ENCODE measurements around the gene UBAC2.
"Not testable (repeated sequence)": the region's sequence is repeated elsewhere in the genome, so short reads cannot be mapped to it uniquely, and the experiment has no call there.

The UBAC2 gene

DNA sequence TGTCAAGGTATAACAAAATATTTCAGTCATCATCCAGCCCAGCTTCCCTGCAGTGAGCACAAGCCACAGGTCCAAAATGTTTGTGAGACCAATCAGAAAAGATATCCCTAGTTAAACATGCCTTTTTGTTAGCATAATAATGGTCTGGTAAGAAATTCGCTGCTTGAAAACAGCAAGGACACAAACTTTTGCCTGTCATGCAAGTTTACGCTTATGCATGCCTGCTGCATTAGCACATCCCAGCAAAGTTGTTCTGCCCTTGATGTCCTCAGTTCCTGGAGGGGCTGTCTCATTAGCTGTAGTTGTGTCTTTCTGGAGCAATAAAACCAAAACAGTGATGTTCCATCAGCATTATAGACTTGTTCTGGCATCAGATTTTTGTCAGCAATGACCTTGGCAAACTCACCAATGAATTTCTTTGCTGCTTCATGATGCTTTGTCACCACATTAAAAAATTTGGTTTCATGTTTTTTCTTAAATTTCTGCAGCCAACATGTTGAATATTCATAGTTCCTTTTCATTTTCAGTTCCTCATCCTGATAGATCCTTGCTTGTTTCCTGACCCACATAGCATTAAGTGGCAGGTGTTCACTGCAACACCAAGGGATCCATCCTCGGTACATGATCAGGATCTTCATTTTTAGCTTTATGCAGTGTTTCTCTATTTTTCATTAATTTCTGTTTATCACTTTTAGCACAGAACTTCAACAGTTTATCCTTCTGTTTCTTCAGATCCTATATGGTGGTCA is 178.5 kb downstream of the UBAC2 start:
- no peak for DNase-seq (ENCODE audit: low read depth in 2 of 2)

DNA sequence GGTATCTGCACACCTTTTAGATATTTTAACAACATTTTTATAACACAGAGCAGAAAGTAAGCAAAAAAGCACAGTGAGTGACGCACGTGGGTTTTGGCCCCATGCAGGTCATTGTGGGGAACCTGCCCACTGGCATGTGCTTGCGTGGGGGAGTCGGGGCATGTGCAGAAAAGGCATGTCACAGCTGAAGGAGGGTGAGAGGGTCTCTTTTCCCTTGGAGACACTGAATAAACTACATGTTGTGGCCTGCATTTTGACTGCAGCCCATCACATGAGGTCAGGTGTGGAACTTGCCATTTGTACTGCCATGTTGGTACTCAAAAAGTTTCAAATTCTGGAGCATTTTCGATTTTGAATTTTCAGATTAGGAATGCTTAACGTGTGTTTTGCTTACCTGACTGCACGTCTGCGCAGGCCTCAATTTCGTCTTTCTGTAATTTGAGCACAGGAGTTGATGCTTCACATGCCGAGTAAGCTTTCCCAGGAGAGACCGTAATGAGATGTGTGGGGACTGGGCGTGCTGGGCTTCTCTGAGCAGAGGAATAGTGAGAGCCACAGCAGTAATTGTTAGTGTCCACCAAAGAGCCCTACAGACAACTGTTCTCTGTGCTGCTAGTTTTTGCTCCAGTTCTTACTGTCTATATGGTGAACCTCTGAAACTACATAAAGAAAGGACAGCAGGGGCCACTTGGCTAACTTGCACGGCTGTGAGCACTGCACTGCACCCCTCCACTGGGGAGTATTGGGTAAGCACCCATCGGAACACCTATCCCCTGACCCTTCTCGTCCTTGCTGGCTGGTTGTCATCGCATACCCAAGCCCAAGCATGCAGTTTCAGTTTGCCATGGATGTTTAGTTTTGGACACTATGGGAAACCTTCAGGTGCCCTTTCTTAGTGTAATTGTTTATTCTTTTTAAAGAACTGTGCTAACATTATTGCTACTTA is 179.5 kb downstream of the UBAC2 start:
- DNase-seq (ENCODE audit: low read depth in 2 of 2), result no peak

DNA sequence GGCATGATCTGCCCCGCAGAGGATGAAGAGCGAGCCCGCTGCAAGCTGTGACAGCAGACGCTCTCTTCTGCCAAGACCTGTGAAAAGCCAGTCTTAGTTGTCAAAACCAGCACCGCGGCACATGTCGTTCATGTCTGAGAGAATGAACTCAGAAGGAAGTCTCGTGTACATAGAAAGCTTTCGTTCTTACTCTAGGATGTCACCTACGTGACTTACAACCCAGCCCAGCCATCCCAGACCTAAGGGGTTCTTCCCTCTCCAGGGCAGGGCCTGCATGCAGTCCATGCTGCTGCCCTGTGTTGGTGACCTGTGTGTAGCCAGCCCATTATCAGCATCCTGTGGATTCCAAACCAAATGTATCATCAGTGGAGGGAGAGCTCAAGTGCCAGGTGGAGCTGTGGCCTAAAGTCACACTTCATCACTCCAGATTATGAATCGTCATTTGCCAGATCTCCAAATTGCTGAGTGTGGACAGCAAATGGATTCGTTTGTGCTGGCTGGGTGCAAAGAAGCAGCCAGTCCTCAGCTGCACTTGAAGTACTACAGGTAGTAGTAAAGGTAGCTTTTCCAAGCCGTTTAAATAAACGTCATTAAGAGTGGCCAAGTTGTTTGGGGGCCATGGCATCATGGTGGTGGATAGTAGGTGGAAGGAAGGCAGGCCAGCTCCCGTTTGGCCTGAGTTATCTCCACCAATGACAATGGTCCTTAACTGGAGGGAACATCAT is 180.4 kb downstream of the UBAC2 start:
- peak; percentile 39 to 56 for DNase-seq (ENCODE audit: low read depth in 2 of 2)

DNA sequence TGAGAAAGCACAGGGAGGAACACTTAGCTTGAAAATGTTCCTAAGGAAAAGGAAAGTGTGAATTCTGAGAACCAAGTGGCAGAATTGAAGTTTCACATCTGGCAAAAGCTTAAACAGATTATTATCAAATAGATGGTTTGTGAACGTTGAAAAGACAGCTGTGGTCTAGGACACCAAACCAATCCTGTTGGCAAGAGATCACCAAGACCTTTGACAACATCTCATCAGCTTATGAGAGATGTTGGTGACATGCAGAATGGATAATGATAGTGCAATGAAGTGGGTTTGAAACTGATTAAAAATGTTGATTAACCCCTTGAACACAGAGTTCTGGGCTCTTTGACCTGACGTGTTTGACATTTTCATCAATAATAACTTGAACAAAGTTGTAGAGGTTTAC is 181.1 kb downstream of the UBAC2 start:
- DNase-seq (ENCODE audit: low read depth in 2 of 2), result no peak

DNA sequence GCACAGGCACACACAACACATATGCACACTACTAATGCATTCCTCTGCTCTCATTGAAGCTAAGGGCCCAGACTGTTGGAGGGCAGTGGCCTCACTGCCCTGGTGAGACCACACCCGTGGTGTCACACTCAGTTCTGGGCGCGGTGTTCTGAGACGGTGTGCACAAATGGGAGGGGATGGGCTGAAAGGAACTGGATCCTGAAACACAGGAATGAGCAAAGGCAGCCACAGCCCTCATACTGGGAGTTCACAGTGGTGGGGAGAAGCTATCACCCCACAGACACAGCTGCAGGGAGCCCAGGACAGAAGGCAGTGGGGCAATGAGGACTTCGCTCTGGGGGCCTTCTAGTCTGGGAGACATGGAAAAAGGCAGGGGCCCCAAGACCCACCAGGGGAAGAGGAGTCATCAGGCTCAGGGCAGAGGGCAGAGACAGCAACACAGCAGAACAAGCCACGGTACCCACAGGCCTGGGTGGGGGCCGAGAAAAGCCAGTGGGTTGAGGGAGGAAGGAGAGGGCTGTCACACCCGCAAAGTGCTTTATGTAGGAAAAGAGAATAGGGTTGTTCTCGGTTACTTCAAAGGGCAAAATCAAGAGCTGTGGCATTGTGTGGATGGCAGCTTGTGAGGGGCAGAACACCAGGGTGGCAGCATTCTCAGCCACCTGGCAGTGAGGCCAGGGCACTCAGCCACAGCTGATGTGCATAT is 181.9 kb downstream of the UBAC2 start:
- DNase-seq (ENCODE audit: low read depth in 2 of 2), result no peak

DNA sequence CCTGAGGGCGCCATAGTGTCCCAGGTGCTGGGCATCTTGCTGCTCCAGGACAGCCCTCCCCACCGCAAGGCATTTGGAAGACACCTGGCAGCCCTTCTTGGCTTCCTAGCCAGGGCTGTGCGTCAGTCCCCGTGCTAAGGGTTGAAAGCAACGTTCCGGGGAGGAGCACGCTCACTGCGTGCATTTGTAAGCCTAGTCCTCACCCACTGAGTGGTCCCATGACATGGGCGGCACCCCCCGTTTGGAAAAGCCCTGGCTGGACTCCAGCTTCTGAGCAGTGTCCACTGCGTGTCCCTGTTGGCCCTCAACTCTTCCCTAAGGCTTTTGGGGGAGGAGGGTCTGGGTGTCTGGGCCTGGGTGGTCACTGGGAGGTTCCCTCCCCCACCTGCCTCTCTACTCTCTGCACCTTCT is 182.9 kb downstream of the UBAC2 start:
- DNase-seq (ENCODE audit: low read depth in 2 of 2), result no peak

DNA sequence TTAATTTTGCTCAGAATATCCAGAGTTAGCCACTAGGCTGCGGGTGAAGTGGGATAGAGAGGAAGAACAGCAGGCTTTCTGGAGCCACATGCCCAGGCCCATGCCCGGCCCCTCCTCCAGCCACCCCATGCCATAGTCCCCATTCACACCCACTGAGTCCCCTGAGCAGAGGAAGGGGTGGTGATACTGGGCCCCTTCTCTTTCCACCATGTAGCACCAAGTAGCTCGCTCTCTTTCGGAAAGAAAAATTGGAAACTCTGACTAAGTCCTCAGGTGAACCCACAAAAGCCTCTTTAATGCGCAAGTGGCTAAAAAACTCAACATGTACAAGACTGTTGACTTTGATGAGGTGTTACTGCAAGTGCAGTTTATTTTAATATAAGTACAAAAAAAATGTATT is 183.3 kb downstream of the UBAC2 start:
- no peak for DNase-seq (ENCODE audit: low read depth in 2 of 2)

DNA sequence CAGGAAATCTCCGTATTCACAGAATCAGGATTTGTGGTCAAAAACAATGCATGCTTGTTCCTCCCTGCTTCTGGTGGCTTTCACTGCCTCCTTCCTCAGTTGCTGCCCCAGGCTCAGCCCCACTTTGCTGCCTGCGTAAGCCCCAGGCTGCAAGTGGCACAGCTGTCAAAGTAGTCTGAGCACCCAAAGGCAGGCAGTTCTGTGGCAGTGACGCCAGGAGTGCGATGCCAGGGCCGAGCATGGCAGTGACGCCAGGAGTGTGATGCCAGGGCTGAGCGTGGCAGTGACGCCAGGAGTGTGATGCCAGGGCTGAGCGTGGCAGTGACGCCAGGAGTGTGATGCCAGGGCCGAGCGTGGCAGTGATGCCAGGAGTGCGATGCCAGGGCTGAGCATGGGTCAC is 183.8 kb downstream of the UBAC2 start:
- DNase-seq (ENCODE audit: low read depth in 2 of 2), result no peak

DNA sequence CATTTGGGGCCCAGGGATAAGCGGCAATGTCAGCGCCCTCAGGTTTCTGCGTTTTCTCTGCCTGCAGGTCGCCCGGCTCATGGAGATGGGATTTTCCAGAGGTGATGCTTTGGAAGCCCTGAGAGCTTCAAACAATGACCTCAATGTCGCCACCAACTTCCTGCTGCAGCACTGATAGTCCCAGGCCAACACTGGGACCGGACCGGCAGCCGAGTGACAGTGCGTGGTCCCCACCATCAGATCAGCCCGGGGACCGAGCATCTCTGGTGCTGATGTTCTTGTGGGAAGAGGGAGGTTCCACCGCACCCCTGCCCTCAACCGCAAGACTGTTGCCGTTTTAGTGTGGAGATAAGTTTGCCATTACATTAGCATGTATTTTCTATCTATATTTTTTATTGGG is 184.5 kb downstream of the UBAC2 start:
- DNase-seq (ENCODE audit: low read depth in 2 of 2), result no peak

DNA sequence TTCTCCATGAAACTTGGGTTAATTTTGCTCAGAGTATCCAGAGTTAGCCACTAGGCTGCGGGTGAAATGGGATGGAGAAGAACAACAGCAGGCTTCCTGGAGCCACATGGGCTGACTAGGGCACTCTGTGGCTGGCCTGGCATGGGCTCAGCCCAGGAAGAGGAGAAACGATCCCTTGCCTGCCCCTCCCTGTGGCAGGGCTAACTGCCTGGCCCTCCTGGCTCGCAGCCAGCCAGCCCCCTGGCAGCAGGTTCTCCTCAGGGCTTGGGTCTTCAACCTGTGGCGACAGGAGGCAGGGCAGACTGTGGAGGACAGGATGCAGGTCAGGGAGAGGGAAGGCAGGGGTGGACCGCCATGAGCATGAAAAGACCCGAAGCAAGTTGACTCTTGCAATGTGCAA is 185.3 kb downstream of the UBAC2 start:
- DNase-seq (ENCODE audit: low read depth in 2 of 2), result no peak

DNA sequence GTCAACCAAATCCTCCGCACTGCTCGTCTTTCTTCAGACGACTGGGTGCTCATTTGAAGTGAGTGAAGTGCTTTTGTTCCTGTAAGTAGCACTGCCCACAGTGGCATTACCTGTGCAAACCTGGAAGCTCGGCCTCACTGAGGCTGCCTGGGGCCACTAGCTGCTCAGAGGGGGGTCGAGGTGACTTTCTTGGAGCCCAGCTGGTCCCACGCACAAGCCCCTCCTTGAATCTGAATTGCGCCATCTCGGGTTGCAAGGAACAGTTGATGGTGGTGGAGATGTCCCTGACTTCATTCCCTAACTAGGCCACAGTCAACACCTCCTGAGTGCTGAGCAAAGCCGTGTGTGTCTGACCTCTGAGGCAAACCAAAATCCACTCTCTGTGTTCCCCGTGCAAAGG is 185.8 kb downstream of the UBAC2 start:
- no peak for DNase-seq (ENCODE audit: low read depth in 2 of 2)

DNA sequence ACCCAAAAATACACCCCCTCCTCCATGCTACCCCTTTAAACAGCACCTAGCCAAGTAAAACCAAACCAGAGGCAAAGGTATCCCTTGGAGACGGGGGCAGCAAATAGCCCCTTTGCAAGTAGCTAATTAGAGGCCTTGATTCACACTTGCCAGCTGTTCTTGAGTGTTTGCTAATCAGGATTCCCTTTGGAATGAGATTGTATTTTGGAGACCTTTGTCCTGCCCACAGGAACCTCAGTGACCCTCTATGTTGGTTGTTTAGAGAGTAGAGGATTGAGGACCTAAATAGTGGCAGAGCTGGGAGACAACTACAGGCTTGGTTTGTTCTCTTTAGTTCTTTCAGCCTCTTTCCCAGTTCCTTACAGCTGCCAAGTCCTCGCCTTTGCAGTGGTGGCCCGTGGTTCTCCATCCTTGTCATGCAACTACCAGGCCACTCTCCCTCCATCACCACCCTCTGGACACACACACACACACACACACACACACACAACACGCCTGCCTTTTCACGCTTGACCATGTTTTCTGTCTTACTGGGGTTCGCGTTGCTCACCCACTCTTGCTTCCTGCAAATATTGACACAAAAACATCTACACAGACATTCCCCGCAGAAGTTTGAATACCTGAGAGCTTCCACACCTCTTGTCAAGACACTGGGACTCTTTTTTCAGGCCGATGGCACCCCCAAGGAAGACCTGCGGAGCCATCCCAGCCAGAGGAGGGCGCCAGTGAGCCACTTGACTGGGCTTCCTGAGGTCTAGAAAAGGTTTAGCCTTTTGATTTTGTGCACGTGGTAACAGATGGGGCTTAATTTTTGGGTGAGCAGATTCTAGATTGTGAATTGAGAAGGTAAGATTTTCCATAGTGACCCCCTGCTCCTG is 186.5 kb downstream of the UBAC2 start:
- DNase-seq (ENCODE audit: low read depth in 2 of 2), result peak; percentile 80 to 91

DNA sequence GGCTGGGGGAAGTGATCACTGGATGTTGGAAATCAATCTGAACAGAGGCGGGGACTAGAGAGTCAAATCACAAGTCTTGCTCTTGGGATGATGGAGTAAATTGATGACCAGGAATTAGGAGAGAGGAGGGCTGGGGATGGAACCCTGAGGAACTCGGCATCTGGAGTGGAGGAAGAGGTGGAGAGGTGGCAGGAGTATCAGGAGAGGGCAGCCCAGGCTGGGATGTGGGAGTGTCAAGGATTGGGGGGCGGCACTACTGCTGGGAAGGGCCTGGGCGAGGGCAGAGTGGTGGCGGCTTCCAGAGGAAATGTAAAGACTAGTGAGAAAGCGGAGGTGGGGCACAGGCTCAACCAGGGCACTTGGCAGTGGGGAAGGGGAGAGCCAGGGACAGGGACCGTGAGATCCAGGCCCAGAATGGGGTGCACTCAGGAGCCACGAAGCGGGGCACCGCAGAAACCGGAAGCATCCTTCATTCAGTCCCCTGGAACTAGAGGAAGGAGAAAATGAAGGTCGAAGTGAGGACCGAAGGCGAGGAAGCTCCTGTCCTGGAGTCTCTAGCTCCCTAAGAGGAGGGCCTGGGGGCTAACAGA is 187.8 kb downstream of the UBAC2 start:
- DNase-seq (ENCODE audit: low read depth in 2 of 2), result no peak

DNA sequence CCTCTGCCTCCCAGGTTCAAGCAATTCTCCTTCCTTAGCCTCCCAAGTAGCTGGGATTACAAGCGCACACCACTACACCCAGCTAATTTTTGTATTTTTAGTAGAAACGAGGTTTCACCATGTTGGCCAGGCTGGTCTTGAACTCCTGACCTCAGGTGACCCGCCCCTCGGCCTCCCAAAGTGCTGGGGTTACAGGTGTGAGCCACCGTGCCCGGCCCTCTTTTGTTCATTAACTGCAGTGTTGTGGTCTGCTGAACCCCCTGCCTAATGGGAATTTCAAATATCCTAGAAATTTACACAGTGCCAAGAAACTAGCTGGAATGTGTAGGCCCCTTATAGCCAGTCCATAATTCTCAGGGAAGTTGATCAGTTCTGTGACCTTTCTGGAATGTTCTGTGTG is 188.4 kb downstream of the UBAC2 start:
- DNase-seq (ENCODE audit: low read depth in 2 of 2), result not testable (repeated sequence)

DNA sequence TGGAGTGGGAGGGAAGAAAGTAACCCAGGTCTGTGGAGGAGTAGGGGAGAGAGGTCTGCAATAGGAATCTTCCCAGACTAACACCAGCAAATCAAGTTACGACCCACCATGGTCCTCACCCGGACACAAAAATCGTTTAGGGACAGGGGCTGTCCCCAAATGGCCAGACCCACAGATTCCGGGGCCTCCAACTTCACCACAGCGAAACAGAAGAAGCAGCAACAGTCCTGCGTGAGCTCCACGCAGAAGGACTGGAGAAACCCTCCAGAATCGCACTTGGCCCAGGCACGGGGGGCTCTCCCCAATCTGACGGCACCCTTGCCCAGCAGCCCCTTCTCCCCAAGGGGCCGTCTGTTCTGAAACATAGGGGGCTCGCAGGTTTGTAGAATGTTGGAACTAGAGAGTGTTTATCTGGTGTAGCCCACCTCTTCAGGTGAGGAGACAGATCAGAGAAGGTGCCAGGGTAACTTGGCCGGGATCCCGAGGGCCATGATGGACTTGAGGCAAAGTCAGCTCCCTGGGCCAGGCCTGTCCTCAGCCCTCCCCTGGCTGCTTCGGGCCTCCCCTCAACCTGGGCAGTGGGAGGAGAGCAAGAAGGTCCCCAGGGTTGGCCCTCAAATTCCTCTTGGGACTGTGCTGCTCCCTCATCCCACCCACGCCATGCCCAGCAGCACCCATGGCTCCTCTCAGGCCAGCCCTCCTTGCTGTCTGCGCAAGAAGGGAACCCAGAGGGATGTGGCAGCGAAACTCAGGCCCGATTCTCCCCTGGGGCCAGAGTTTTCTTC is 189.1 kb downstream of the UBAC2 start:
- no peak for DNase-seq (ENCODE audit: low read depth in 2 of 2)

DNA sequence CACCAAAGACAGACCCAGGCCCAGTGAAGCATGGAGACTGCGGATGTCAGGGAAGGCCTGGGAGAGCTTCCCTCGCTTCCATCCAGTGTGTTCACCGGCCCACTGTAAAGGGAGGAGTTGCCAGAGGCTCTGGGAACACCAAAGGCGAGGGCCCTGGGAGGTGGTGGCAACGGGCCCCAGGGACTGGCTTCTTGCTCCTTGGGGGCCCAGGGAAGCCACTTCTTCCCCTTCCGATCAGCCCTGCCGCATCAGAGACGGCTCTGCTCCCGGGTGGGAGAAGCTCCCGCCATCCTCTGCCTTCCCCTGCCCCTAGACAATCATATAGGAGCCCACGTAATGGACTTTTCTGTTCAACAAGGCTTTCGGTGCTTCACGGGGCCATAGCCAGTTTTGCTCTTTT is 189.9 kb downstream of the UBAC2 start:
- DNase-seq (ENCODE audit: low read depth in 2 of 2), result no peak

DNA sequence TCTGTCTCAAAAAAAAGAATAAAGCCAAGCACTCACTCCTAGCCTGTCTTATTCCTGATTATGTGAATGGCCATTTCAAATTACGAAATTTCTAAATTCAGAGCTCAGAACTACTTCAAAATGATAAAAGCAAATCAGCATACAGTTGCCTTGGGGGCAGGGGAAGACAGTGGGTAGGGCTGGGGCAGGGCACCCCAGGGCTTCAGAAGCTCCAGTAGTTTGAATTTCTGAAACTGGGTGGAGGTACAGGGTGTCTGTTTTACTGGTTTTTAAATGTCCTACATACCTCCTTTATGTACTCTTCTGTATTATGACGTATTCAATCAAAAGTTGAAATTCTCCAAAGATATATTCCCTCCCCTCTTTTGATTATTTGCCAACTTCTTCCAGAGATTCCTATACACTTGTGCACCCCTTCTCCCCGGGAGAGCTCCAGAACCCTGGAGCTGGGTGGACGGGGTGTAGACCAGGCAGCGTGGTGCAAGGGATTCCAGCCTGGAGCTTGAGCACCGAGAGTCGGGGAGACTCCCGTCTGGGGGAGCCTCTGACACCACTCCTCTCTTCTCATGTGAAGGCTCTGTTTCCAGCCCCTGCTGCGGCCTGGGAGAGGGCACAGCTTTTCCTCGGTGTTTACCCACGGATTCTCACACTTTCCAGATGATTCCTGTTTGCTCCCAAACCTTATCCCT is 191.3 kb downstream of the UBAC2 start:
- DNase-seq (ENCODE audit: low read depth in 2 of 2), result no peak

DNA sequence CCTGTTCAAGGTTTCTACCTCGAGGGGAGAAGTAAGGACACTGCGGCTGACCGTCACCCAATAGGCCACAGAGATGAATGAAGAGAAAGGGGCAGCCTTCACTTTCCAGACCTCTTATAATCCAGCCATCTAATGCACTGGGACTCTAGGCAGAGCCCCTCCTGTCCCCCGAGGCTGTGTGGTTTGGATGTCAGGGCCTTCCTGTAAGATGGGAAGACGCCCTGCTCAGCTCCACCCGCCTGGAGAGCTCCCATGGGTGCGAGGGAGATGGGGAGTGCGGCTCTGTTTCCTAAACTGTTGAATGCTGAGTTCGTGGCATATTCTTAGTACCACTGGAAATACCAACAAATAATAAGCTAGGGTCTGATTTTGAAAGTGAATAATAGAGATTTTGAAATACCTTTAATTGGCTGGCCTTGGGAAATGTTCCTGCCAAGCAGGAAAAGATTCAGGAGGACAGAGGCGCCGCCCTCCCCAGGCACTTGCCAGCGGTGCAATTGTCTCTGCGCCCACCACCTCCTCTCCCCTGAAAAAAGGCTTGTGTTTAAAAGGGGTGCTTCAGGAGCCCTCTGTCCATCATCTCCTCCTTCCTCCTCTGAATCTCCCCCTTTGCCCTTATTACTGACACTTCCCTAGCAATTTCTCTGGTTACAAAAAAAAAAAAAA is 191.9 kb downstream of the UBAC2 start:
- no peak for DNase-seq (ENCODE audit: low read depth in 2 of 2)

Measured in activated CD4-positive, alpha-beta T cell treated with anti-CD3 and anti-CD28 coated beads for 24 hours (primary cell).